ENCODE data around the gene PLXDC2.

The PLXDC2 gene

DNA sequence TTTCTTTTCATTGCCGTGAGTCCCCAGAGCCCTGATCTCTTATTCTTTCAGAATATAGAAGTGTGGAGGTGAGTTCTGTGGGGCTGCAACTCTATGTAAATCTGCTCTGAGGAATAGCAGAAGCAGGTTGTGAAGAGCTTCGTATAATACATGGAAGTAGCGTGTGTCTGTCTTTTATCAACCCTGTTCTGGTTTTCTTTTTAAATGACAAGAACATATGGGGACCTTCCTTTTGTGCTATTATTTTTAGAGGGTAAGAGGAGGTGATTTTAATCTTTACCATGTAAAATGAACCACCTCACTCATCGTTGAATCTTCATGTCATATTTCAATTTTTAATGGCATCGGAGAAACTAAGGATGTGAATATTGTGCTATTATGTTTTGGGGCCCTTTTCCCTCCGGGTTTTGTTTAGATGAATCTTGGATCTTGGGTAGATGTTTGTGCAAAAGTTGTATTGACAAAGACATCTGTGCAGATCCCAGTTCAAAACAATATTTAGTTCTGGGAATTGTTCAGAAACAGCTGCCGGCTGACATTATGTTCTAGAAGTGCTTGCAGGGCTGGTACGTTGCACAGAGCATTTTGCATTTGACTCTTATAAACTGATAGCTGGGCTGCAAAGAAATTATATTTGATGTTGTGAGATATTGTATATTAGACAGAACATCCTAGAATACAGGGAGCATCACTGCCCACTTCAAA, 46.7 kb downstream of the PLXDC2 start:
- no peak for DNase-seq

GRCh38 chr10:19865676-19866075, 49.4 kb downstream of the PLXDC2 start:
- no peak for DNase-seq

DNA sequence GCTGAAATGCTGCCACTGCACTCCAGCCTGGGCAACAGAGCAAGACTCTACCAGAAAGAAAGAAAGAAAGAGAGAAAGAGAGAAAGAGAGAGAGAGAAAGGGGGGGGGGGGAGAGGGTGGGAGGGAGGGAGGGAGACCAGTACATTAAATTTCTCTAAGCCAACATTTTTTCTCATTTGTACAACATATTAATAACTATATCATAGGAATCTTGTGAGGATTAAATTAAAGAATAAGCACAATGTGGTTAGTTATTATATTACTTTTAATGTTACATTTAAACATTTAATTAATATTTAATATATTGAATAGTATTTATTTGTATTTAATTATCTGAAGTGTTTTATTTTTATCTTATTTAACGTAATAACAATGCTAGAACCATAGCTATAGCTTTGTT, 53.1 kb downstream of the PLXDC2 start:
- DNase-seq = no peak

DNA sequence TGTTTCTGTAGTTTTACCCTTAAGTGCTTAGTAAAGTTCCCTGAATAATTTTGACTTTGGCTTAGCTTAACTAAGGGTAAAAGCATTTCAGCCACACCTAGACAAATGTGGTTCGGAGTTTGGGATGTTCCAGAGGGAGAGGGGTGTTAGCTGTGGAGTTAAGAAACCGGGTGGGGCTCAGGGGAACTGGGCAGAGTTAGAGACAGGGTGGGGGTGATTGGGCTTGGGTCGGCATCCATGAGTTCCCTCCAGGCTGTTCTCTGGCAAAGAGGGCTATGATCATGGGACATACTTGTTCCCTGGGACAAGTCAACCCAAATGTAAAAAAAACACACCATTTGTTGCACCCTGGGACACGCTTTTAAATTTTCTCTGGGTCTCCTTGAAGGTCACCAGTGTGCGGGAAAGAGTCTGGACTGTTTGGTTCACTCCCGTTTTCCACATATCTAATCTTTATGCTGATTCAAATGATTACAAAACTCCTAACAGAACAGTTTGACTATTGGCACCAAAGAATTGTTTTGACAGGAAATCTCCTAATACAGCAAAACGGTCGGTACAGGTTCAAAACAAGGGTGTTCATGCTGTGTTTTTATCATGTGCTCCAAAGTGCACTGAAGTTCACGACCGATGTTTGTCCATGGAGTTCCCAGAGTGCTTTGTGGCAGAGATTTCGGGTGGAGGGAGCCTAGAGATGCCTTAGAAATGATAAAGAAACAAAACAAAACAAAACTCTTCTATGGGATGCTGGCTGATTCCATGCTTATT, 56.5 kb downstream of the PLXDC2 start:
- no peak for DNase-seq

- no peak for DNase-seq
Observed at GRCh38 chr10:19874190-19874589, 58.0 kb downstream of the PLXDC2 start.

DNA sequence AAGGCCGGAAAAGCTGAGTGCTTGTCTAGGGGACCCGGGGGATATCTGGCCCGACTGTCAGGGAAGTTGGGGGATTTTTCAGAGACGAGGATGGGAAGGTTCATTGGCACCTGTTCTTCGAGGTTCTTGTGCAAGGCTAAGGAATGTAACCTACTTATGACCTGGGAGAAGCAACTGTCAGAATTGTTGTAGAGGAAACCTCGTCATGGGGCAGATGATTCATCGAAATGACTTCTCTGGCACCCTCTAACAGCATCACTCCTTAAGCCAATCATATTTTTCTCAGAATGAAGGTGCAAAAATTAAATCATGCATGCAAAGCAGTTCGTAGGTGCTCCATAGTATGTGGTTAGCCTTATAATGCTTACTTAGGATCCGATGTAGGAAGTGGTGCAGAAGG, 58.6 kb downstream of the PLXDC2 start:
- DNase-seq = no peak

GRCh38 chr10:19876570-19876969, 60.3 kb downstream of the PLXDC2 start:
- DNase-seq = no peak

DNA sequence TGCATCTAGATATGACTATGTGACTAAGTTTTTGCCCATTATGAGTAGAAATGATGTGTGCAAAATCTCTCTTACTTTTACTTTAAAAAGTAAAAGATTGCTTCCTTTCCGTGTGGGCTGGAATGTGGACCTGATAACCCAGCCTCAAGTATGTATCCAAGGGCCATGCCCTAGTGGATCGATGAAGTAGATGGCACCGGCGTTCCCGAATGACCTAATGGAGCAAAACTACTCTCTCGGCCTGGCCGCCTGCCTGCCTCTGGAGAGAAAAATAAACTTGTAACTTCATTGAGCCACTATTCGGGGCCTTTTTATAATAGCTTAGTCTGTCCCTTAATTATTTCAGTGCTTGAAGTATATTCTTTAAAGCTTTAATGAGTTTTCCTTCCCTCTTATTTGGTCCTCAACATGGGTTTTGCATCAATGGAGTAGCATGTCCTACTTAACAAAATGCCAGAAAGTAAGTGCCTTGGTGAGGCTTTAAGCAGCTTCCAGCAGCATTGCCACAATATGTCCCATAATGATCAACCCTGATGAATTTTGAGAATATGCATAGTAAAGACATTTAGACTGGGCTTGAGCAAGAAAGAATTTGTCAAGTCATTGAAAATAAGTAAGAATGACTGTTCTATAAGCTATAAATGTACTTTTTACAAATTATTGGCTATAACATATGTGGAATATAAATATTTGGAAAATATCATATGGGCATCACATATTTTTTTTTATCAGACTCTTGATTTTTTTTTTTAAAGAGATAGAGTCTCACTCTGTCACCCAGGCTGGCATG, 61.4 kb downstream of the PLXDC2 start:
- no peak for DNase-seq

DNA sequence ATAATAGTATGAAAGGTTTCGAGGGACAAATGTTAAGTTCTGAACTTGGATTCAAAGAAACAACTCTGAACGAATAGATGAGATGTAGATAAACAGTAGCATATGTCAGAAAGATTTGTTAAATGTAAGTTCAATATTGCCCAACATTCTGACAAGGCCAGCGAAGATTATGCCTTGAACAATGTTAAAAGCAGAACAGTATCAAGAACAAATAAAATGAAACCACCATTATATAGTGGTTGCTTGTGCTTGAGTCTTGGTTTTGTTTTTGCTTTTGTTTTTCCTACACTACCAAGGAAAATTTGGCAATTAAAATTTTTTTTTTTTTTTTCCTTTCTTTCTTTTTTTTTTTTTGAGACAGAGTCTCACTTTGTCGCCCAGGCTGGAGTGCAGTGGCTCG, 66.4 kb downstream of the PLXDC2 start:
- no peak for DNase-seq

- DNase-seq = no peak
Observed at GRCh38 chr10:19888061-19888660, 71.9 kb downstream of the PLXDC2 start.

DNA sequence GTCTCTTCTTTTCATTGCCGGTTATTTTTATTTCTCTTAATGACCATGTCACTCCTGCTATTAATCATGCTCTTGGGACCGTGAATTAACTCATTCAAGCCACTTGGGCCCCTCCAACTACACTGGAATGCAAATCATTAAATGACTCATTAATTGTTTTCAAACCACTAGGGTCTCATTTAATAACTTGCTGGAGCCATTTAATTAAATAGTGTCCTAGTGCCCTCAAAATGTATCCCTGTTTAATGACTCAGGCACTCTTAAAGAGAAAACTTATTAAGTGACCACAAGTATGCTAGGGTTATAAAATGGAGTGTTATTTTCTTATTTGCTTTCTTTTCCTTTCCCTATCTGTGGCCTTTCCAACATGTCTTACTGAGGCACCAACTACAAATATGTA, 73.0 kb downstream of the PLXDC2 start:
- DNase-seq = no peak

DNA sequence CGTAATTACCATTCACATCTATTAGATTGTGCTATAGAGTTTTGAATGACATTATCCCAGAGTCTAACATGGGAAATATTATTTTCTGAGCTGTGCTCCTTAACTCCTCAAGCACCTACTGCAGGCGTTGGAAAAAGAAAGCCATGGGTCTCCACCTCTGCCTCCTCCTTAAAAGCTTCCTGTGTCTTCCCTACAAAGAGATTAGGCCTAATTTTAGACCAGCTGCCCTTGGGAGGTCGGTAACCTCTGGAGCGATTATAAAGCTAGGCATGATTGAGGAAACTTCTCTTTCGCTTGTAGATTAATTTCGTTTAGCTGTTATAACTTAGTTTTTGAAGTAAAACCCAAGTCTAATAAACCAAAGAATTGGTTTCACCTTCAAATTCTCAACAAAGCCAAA, 75.2 kb downstream of the PLXDC2 start:
- no peak for DNase-seq

DNA sequence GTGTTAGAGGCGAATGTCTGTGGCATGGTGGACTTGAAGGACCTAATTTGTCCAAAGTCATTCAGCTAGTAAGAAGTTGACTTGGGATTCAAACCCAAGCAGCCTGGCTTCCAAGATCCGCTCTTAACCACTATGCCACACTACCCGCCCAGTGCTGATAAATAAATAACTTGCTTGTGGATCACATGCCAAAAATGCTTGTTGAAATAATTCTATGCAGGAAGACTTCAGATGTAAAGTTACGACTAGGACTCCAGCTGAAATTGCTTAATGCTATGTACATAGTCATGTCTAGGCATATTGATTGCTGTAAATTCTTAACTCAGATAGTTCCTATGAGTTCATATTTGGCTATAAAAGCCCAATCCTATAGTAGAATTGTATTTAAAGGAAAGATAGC, 76.0 kb downstream of the PLXDC2 start:
- no peak for DNase-seq

GRCh38 chr10:19892677-19893076, 76.4 kb downstream of the PLXDC2 start:
- DNase-seq = no peak

- DNase-seq = no peak
Observed at GRCh38 chr10:19895500-19895899, 79.3 kb downstream of the PLXDC2 start.

- DNase-seq = no peak
Observed at GRCh38 chr10:19902456-19902855, 86.2 kb downstream of the PLXDC2 start.

DNA sequence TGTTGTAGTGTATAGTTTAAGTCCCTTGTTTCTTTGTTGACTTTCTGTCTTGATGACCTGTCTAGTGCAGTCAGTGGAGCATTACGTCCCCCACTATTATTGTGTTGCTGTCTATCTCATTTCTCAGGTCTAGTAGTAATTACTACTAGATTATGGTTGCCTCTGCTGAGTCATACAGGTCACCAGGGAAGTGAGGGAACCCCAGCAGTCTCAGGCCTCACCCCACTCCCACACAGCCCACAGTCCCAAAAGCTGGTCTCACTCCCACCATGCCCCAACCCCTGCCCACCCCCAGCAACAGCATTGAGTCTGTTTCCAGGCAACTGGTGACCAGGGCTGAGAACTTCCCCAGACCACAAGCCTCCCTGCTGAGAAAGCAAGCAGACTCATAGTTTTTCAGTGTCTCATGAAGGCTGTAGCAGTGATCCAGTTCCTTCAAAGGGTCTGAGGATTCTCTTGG, 88.0 kb downstream of the PLXDC2 start:
- DNase-seq = no peak

- DNase-seq = no peak
Observed at GRCh38 chr10:19906108-19906791, 90.0 kb downstream of the PLXDC2 start.

- DNase-seq = no peak
Observed at GRCh38 chr10:19908991-19909696, 92.9 kb downstream of the PLXDC2 start.

GRCh38 chr10:19911886-19912285, 95.7 kb downstream of the PLXDC2 start:
- no peak for DNase-seq

DNA sequence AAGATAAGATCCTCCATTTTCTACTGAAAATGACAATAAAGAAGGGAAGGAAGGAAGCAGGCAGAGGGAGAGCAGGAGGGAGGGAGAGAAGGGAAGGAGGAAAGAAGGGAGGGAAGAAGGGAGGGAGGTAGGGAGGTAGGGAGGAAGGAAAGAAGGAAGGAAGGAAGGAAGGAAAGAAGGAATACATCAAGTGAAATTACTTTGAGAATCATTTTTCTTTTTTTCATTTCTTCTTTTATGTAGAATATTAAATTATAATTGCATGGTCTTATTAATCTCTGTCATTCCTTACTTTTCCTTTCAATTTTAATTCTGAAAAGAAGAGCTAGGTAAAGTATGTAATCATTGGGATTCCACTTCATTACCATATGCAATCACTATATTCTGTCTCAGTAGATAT, 97.8 kb downstream of the PLXDC2 start:
- no peak for DNase-seq

DNA sequence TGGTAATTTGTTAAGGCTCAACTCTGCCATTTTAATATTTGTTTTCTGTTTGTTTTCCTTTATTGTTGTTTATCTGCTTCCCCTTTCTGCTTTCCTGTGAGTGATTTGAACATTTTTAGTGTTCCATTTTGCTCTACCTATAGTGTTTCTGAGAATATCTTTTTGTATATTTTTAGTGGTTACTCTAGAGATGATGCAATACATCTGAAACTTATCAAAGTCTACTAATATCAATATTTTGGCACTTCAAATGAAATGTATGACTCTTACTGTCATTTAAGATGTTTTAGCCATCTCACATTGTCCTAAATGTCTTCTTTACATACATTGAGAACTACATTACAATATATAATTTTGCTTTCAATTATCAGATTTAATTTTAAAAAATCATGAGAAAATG, 98.9 kb downstream of the PLXDC2 start:
- no peak for DNase-seq

All from NCI-H2227 treated with DMSO at 0.1 percent for 48 hours (cell line).